NCI-H1930 (cell line): Measurements from ENCODE around the gene TMEM108.

Experiments
- DNase-seq, 2 experiments: peaks; one replicate each; lab custom pipeline; 2025; lab: John Stamatoyannopoulos, UW

Gene TMEM108

GRCh38 chr3:133227813-133228212, 189.6 kb downstream of the TMEM108 start:
- no peak for DNase-seq

GRCh38 chr3:133230195-133230594, 192.0 kb downstream of the TMEM108 start:
- no peak for DNase-seq

GRCh38 chr3:133236901-133237300, 198.7 kb downstream of the TMEM108 start:
- DNase-seq: no peak

- no peak for DNase-seq
Observed at GRCh38 chr3:133237380-133237779, 199.2 kb downstream of the TMEM108 start.

DNA sequence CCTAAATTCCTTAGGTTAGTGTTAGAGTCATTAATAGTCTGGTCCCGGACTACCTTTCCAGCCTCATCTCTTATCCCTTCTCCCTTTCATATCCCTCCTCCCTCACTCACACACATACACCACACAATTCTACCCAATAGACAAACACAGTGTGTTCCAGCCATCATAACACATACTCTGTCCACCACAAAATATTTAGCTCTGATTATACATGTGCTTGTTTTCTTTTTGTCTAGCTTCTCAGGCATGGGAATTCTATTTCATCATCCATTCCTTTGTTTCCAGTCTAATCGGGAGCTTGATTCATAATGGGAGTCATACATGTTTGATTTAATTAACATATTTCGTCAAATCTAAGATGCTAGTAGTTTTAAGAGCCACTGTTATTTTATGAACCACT, 199.8 kb downstream of the TMEM108 start:
- no peak for DNase-seq

GRCh38 chr3:133246119-133246518, 207.9 kb downstream of the TMEM108 start:
- no peak for DNase-seq

DNA sequence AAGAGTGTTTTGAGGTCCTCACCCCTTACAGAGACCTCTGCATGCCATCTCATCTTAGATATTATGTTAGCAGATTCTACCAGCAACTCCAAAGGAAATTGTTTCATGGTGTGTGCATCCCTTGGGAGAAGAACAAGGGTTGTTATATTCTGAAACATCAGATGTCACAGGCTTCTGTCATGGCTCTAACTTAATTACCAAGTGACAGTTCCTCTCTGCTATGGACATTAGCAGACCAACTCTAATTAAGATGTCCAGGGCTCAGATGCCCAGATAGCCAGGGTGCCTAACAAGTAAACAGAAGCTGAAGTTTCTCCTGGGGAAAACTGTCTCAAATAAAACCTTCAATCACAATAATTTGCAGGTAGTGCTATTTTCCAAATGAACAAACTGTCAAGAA, 208.6 kb downstream of the TMEM108 start:
- DNase-seq: no peak

DNA sequence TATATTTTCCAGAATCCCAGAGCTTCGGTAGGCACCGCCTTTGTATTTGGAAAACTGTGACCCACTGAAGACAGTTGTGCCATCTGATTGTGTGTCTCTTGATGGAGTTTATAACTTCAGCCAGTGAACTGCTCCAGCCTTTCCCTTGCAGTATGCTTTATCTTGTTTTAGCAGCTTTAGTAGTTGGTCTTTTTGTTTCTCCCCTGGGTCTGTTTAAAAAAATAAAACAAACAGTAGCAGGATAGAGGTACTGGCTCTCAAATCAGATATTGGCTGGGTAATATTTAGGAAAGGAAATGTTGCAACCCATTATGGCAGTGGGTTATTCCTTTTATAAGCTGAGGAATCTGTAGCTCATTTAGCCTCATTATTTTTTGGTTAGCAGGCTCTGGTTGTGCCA, 210.2 kb downstream of the TMEM108 start:
- no peak for DNase-seq

GRCh38 chr3:133249490-133249889, 211.3 kb downstream of the TMEM108 start:
- no peak for DNase-seq

DNA sequence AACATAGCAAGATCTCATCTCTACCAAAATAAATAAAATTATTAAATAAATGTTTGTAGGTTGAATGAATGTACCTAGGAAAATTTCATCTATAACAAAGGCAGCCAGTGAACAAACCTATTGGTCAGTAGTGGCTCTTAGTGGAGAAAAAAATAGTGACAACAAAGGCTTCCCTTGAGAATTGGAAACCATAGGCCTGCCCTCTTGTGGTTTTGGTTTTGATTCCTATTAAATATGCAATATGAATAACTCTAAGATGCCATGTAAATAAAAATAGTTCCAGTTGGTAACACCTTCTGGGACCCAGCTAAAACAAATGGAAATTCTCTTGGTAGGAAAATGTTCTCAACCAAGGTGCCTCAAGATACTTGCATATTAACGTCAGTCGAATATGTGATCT, 216.0 kb downstream of the TMEM108 start:
- DNase-seq: no peak

- DNase-seq: no peak
Observed at GRCh38 chr3:133254716-133255115, 216.5 kb downstream of the TMEM108 start.

DNA sequence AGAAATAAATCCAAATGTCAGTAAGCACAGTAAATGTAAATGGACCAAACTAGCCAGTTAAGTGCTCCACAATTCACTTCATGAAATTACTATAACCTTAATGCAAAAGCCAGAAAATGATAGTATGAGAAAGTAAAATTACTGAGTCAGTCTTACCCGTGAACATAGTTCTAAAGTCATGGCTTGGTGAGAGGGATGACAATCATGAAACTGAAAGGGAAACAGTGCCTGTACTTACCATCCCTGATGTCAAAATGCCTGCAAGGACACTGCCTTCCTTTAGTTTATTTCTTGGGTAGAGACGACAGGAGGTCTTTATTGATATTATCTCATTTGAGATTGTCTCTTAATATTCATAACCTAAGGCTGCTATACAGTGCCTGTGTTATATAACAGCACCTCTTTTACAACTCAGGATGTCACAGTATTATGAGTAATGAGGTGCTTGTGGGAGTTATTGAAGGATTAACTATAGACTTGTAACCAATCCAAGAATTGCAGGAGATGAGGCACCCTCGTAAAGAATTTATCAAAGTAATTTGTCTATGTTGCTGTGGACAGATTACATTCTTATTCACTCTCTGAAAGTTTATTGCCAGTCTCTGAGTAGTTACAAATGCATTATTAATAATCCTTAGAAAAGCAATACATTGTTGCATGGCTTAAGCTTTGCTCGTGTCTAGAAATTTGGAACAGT, 218.7 kb downstream of the TMEM108 start:
- DNase-seq: no peak

DNA sequence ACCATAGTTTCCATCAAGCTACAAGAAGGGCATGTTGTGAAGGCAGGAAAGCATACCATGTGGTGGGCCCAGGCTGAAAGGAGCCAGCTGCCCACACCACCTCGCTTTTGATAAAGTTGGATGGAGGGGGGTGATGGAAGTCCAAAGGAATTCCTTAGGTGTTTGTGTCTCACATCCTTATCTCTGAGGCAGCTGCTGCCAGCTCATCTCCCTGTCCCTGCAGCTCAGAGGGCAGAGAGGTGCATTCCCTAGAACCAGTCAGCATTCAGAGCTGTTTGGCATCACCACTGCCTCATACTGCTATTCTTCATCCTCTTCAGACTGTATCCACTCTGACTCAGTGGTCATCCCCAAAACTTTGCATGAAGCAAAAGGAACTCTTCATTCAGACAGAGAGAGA, 220.2 kb downstream of the TMEM108 start:
- no peak for DNase-seq

GRCh38 chr3:133259767-133260166, 221.6 kb downstream of the TMEM108 start:
- no peak for DNase-seq

- no peak for DNase-seq
Observed at GRCh38 chr3:133262333-133262732, 224.1 kb downstream of the TMEM108 start.

DNA sequence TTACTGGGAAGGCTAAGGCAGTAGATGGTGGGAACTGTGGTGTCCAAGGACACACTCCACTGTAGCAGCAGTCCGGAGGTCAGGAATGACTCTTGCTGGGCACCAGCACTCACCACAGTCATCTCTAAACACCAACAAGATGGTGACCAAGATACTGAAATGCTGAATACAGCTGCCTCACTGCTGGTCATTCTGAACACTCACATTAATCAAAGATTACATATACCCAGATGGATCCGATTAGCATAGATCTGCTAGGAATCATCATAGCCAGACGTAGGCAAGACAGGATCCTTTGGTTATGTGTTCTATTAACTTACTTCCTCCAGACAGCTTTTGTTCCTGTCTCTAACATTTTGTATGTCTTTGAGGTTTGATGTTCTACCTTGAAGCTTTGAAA, 226.7 kb downstream of the TMEM108 start:
- DNase-seq: no peak

DNA sequence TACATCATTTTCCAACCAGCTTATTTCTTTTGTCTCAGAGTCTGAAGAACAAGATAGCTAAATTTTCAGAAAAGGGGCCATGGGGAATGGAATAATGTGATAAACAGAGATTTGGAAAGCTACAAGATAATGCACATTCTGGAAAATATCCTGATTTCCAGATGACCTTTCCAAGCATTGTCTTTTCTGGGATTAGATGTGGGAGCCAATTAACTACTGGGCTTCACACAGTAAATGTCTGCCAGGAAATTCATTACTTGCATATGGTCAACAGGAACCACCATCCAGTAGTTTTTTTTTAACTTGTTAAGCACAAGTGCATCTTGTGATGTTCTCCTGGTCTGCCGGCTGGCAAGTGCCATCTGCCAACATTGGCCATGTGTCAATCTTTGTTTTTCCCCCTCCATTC, 230.5 kb downstream of the TMEM108 start:
- no peak for DNase-seq

DNA sequence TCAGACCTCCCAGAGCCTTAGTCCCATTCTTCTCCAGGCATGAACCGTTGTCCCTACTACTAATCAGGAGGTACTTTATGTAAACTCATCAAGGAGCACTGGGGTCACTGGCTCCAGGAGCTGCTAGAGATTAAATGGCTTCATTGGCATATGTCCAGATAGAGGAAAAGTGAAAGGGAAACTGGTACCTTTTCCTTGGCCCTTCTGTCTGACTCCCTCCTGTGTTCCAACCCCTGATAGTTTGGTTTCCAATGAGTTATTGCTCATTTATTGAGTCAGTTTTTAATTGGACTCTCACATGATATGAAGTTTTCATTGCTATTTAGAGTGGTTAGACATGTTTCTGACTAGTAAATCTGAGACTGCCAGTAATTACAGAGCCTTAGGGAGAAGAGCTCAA, 231.2 kb downstream of the TMEM108 start:
- DNase-seq: no peak

GRCh38 chr3:133270631-133271030, 232.4 kb downstream of the TMEM108 start:
- DNase-seq: no peak

DNA sequence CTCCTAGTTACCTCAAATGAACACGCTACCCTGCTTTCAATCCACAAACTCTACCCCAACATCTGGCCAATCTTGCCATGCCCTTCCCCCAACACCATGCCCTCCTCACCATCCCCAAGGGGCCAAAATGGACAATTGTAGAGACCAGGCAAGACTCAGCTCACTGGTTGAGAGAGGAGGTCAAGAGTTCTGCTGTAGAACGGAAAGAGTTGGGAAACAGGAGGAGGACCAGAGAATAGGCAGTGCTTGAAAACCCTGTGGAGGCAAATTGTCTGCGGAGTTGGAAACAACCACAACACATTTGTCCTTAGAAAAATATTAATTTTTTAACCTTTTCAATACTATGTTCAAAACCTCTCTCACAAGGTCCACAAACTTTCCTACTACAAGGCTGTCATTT, 232.9 kb downstream of the TMEM108 start:
- no peak for DNase-seq

- DNase-seq: no peak
Observed at GRCh38 chr3:133271539-133271938, 233.3 kb downstream of the TMEM108 start.

- no peak for DNase-seq
Observed at GRCh38 chr3:133273346-133273745, 235.2 kb downstream of the TMEM108 start.

DNA sequence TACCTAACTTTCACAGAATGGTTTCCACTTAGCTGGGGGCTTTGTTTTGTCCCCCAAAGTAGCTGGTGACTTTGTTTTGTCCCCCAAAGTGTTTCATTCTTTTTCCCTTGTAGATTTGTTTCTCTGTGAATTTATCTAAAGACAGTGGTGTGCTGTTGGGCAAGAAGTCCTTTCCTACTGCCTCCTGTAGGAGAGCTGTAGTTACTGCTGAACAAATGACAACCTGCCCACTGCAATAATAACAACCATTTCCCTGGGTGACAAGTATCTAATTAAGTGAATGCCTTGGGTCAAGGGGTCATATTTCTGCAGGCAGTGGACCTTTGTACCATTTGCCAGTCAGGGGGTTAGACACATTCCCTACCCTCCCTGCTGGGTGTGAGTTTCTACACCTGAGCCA, 236.3 kb downstream of the TMEM108 start:
- DNase-seq: no peak

- DNase-seq: no peak
Observed at GRCh38 chr3:133276594-133276993, 238.4 kb downstream of the TMEM108 start.

DNA sequence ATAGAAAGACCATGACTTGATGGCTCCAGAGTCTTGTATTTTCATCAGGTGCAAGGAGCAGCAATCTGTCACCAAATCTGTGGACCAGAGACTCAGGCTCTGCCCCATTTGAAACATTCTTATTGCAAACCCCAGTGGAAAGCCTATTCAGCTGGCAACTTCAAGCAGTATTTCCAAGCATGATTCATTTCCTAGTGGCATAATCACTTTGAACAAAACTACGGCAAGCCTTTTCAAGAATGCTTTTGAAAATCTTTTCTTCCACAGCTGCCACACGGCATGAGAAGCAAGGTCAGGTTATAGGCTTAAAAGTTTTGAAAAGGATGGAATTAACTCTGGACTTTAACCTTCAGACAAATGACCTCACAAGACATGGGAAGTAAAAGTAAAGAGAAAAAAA, 239.6 kb downstream of the TMEM108 start:
- no peak for DNase-seq
